Measurements from ENCODE around the gene RNF31. TPM values are rescaled to one million over a fixed set of nuclear protein-coding genes. Genes with fewer than 3 reads are reported as not detected.

The RNF31 gene
- polyA plus RNA-seq, 2 of the 4 experiments (the other 2 are of a cell fraction) = 5.7 to 20.8 TPM

DNA sequence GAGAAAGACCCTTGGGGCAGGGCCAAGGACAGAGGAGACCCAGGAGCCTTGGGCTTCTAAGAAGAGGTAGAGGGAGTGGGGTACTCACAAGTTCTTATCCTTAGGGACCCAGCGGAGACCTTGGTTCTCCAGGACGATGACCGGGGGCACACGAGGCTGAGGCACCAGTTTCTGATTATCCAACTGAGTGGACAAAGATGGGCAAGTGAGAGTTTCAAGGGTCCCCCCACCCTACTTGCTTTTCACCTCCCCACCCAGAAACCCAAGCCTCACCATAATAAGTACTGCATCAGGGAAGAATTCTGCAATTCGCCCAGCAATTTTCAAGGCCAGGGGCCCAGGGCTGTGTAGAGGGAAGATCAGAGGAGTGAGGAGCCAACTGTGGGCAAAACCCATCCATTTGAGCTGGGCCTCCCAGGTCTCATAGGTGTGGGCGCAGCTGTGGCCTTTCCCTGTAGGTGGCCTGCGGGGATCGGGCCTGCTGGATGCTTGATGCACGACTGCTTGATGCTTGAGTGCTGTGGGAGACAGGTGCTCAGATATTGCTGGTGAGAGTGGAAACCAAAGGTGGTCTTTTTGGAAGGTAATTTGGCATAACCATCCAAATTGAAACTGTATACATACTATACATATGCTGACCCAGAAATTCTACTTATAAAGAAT, 7.9 kb upstream of the RNF31 start (continued):
- TF ChIP-seq, protein P1, sequence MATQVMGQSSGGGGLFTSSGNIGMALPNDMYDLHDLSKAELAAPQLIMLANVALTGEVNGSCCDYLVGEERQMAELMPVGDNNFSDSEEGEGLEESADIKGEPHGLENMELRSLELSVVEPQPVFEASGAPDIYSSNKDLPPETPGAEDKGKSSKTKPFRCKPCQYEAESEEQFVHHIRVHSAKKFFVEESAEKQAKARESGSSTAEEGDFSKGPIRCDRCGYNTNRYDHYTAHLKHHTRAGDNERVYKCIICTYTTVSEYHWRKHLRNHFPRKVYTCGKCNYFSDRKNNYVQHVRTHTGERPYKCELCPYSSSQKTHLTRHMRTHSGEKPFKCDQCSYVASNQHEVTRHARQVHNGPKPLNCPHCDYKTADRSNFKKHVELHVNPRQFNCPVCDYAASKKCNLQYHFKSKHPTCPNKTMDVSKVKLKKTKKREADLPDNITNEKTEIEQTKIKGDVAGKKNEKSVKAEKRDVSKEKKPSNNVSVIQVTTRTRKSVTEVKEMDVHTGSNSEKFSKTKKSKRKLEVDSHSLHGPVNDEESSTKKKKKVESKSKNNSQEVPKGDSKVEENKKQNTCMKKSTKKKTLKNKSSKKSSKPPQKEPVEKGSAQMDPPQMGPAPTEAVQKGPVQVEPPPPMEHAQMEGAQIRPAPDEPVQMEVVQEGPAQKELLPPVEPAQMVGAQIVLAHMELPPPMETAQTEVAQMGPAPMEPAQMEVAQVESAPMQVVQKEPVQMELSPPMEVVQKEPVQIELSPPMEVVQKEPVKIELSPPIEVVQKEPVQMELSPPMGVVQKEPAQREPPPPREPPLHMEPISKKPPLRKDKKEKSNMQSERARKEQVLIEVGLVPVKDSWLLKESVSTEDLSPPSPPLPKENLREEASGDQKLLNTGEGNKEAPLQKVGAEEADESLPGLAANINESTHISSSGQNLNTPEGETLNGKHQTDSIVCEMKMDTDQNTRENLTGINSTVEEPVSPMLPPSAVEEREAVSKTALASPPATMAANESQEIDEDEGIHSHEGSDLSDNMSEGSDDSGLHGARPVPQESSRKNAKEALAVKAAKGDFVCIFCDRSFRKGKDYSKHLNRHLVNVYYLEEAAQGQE (IDR thresholded peaks at IDR 0.05) = no peak
- TF ChIP-seq RARB (CRISPR knock-in tag; IDR thresholded peaks at IDR 0.05) (no peak), ESRRA (IDR thresholded peaks at IDR 0.05; ENCODE audit: borderline replicate concordance, low read length) (no peak), RFX5 (IDR thresholded peaks at IDR 0.05) (no peak), ZNF302 (CRISPR knock-in tag; IDR thresholded peaks at IDR 0.05) (no peak), HOXB5 (CRISPR knock-in tag; IDR thresholded peaks at IDR 0.05) (no peak), EHF (CRISPR knock-in tag; IDR thresholded peaks at IDR 0.05) (no peak), HOXA7 (CRISPR knock-in tag; IDR thresholded peaks at IDR 0.05) (no peak)
- TF ChIP-seq, protein P2, sequence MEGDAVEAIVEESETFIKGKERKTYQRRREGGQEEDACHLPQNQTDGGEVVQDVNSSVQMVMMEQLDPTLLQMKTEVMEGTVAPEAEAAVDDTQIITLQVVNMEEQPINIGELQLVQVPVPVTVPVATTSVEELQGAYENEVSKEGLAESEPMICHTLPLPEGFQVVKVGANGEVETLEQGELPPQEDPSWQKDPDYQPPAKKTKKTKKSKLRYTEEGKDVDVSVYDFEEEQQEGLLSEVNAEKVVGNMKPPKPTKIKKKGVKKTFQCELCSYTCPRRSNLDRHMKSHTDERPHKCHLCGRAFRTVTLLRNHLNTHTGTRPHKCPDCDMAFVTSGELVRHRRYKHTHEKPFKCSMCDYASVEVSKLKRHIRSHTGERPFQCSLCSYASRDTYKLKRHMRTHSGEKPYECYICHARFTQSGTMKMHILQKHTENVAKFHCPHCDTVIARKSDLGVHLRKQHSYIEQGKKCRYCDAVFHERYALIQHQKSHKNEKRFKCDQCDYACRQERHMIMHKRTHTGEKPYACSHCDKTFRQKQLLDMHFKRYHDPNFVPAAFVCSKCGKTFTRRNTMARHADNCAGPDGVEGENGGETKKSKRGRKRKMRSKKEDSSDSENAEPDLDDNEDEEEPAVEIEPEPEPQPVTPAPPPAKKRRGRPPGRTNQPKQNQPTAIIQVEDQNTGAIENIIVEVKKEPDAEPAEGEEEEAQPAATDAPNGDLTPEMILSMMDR (IDR thresholded peaks at IDR 0.05) = no peak
- TF ChIP-seq, protein P3, sequence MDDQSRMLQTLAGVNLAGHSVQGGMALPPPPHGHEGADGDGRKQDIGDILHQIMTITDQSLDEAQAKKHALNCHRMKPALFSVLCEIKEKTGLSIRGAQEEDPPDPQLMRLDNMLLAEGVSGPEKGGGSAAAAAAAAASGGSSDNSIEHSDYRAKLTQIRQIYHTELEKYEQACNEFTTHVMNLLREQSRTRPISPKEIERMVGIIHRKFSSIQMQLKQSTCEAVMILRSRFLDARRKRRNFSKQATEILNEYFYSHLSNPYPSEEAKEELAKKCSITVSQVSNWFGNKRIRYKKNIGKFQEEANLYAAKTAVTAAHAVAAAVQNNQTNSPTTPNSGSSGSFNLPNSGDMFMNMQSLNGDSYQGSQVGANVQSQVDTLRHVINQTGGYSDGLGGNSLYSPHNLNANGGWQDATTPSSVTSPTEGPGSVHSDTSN (IDR thresholded peaks at IDR 0.05) = no peak

DNA sequence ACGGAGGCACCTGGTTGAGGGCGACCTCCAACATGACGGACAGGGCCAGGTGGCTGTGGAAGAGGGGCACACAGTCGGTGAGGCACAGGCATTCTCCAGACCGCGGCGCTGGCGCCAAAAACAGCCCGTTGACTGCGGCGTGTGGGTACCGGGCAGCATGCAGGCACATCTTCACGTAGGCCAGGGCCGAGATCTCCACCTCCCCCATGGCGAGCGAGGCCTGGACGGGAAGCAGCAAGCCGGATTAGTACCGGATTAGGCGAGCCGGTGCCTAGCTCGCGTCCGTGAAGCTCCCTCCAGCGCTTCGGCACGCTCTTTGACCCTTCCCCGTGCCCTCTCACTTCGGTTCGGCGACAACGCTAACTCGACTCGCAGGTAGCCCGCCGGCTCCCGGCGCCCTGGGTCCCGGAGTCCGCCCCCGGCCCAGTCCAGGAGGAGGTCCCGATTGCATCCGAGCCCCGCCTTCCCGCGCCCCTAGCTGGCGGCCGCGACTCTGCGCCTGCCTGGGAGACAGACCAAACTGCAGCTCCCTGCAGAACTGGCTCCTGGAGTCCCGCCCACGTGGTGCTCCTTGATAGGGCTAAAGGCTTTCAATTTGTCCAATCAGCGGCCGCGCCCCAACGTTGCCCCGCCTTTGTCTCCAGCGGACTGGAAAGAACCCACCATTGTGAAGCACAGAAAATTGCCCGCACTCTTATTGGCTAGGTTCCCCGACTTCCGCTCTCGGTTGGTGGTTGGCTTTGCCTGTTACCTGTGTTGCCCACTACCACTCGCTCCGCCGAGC, 6.0 kb upstream of the RNF31 start, which contains the start of gene EMC9:
EMC9 (minus strand) TSS at position 495 of the 784 bp plus-strand sequence; CDS start at position 208, 287 bp downstream.
- FAIRE-seq (no peak), DNase-seq (ENCODE audit: low read depth in 1 of 2, low spot score in 1 of 2) (peak; percentile 99), ATAC-seq (peak; percentile 81 to 93)
- peaks cover 39% of the 10 kb centered on the region for H3K4me1 ChIP-seq
- H3K4me3 ChIP-seq = peak within 1 kb of the TSS; percentile 59
- H3K27ac ChIP-seq = peak within 1 kb of the TSS; percentile 86 to 95
- H3K9me3 ChIP-seq = no peaks in the 10 kb centered on the region
- 0% methylated on average over 59 of the region's 65 CpGs for WGBS (ENCODE audit: missing lambda C conversion rate)
- H3K4me2 ChIP-seq = peak within 1 kb of the TSS; percentile 83
- POLR2A ChIA-PET = interaction anchor here (0.7 to 2.9 kb wide), 10 partner anchors 9 to 101 kb away, joined by 3 to 31 read pairs (median 4); partner anchors contain the start of genes DCAF11, IRF9, NRL and PCK2
- CTCF ChIA-PET = interaction anchor here (0.9 to 12.6 kb wide), 8 partner anchors 10 to 166 kb away, joined by 3 to 168 read pairs (median 4); partner anchors contain the start of genes CIDEB, DCAF11, FITM1 and IPO4
- no peak for TF ChIP-seq POLR2AphosphoS2 (conservative IDR thresholded peaks at IDR 0.05; ENCODE audit: low read length)
- no peak for TF ChIP-seq HOXB13 (CRISPR knock-in tag; IDR thresholded peaks at IDR 0.05; ENCODE audit: low read depth)
- TF ChIP-seq CBX8 (IDR thresholded peaks at IDR 0.05) = no peak
- TF ChIP-seq PHF8 (IDR thresholded peaks at IDR 0.05; ENCODE audit: borderline replicate concordance, low read depth) = 0 out of 2 replicates have a peak, but pooled peaks have one; percentile 61
- TF ChIP-seq, protein P4, sequence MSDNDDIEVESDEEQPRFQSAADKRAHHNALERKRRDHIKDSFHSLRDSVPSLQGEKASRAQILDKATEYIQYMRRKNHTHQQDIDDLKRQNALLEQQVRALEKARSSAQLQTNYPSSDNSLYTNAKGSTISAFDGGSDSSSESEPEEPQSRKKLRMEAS (IDR thresholded peaks at IDR 0.05) = peak; percentile 79
- peak; percentile 81; the same call in 1 of the 2 replicates for TF ChIP-seq POLR2A (IDR thresholded peaks at IDR 0.05; ENCODE audit: low read length)
- TF ChIP-seq, protein P1 (IDR thresholded peaks at IDR 0.05) = no peak
- TF ChIP-seq SREBF2 (IDR thresholded peaks at IDR 0.05) = no peak
- TF ChIP-seq RFX5 (IDR thresholded peaks at IDR 0.05) = peak; percentile 85
- peak in 1 of 2 experiments; percentile 51; a peak in 1 of 4 replicates for TF ChIP-seq CEBPB (IDR thresholded peaks at IDR 0.05)
- TF ChIP-seq, protein P5, sequence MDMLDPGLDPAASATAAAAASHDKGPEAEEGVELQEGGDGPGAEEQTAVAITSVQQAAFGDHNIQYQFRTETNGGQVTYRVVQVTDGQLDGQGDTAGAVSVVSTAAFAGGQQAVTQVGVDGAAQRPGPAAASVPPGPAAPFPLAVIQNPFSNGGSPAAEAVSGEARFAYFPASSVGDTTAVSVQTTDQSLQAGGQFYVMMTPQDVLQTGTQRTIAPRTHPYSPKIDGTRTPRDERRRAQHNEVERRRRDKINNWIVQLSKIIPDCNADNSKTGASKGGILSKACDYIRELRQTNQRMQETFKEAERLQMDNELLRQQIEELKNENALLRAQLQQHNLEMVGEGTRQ (IDR thresholded peaks at IDR 0.05) = peak; percentile 89
- TF ChIP-seq, protein P2 (IDR thresholded peaks at IDR 0.05) = no peak
- TF ChIP-seq MYC (IDR thresholded peaks at IDR 0.05; ENCODE audit: borderline replicate concordance, low read length) = peak; percentile 25; the same call in 1 of the 2 replicates
